ENCODE results near the gene CCDC57.

The CCDC57 gene

GRCh38 chr17:82105882-82106687 lies 106.6 kb downstream of the CCDC57 start:
- peak; percentile 67 for DNase-seq (ENCODE audit: low read depth)

- no peak for DNase-seq (ENCODE audit: low read depth)
Measured at GRCh38 chr17:82105417-82105881, 107.2 kb downstream of the CCDC57 start.

- DNase-seq (ENCODE audit: low read depth) = no peak
Measured at GRCh38 chr17:82104797-82105416, 107.7 kb downstream of the CCDC57 start.

GRCh38 chr17:82103553-82104451 lies 108.8 kb downstream of the CCDC57 start:
- DNase-seq (ENCODE audit: low read depth) = no peak

- no peak for DNase-seq (ENCODE audit: low read depth)
Measured at GRCh38 chr17:82101767-82102679, 110.6 kb downstream of the CCDC57 start.

- DNase-seq (ENCODE audit: low read depth) = no peak
Measured at GRCh38 chr17:82101301-82101715, 111.3 kb downstream of the CCDC57 start.

- no peak for DNase-seq (ENCODE audit: low read depth)
Measured at GRCh38 chr17:82100502-82101298, 111.9 kb downstream of the CCDC57 start.

GRCh38 chr17:82098939-82099763 lies 113.5 kb downstream of the CCDC57 start:
- peak; percentile 22 for DNase-seq (ENCODE audit: low read depth)

GRCh38 chr17:82098169-82098938 lies 114.3 kb downstream of the CCDC57 start, which contains the start of gene FASN:
TSS of gene FASN (minus strand) at chr17:82098236. CDS start at chr17:82096445, 1,791 bp downstream.
- DNase-seq (ENCODE audit: low read depth) = peak; percentile 97

- no peak for DNase-seq (ENCODE audit: low read depth)
Measured at GRCh38 chr17:82097919-82098168, 114.8 kb downstream of the CCDC57 start.

- DNase-seq (ENCODE audit: low read depth) = peak; percentile 25
Measured at GRCh38 chr17:82097184-82097918, 115.3 kb downstream of the CCDC57 start.

- DNase-seq (ENCODE audit: low read depth) = no peak
Measured at GRCh38 chr17:82096709-82097183, 115.9 kb downstream of the CCDC57 start.

- DNase-seq (ENCODE audit: low read depth) = no peak
Measured at GRCh38 chr17:82095777-82096708, 116.6 kb downstream of the CCDC57 start.

- no peak for DNase-seq (ENCODE audit: low read depth)
Measured at GRCh38 chr17:82094931-82095776, 117.5 kb downstream of the CCDC57 start.

- no peak for DNase-seq (ENCODE audit: low read depth)
Measured at GRCh38 chr17:82092995-82093751, 119.5 kb downstream of the CCDC57 start.

Measured in activated T-cell treated with anti-CD3 and anti-CD28 coated beads for 48 hours (primary cell).